Caco-2 (cell line): Measurements from ENCODE around the gene MCOLN2. TPM values are rescaled to one million over a fixed set of nuclear protein-coding genes. Genes with fewer than 3 reads are reported as not detected.

Source experiments
- BruUV-seq: library from RNA; stranded (reverse); fragments of 400-500 nt; replicated peaks from 2 replicates; lab custom pipeline; 2021; lab: Mats Ljungman, UMichigan
- CTCF ChIA-PET: fragments of 300-600 bp; sonication (Branson Sonifier 250); formaldehyde crosslinking; loops from one replicate; lab custom pipeline; 2022; ENCODE audit warnings: antibody characterized with exemption; lab: Charles Lee
- POLR2A ChIA-PET: fragments of 300-600 bp; sonication (Branson Sonifier 250); formaldehyde crosslinking; loops from one replicate; lab custom pipeline; 2022; ENCODE audit warnings: antibody characterized with exemption; lab: Charles Lee
- DNase-seq, 2 experiments: peaks; one replicate each; pipeline versions ENCODE4 v3.0.0 to v3.0.0-alpha.2; 2020 to 2022
- H3K27me3 ChIP-seq: replicated peaks from 2 replicates; pipeline ENCODE4 v1.6.0; 2011; ENCODE audit warnings: low read length; ENCODE audit not compliant: control insufficient read depth, insufficient read depth
- H3K36me3 ChIP-seq: 2 replicates; pipeline ENCODE4 v1.5.1; 2011; ENCODE audit warnings: low read length; ENCODE audit not compliant: control insufficient read depth, insufficient read depth
- H3K4me1 ChIP-seq: fragments of 250-450 bp; sonication (Bioruptor Pico); 2 replicates; pipeline ENCODE4 v1.5.1; 2020; ENCODE audit warnings: mild to moderate bottlenecking
- H3K4me3 ChIP-seq: 2 replicates; pipeline ENCODE4 v1.5.1; 2011; ENCODE audit warnings: low read depth, mild to moderate bottlenecking, control low read depth, low read length
- H3K9me3 ChIP-seq: fragments of 250-450 bp; sonication (Bioruptor Pico); 2 replicates; pipeline ENCODE4 v1.5.1; 2020; ENCODE audit warnings: mild to moderate bottlenecking, moderate library complexity
- H3K27ac Mint-ChIP-seq: one replicate; pipeline ENCODE4 v1.8.0; 2022; ENCODE audit warnings: mixed read lengths; ENCODE audit not compliant: unreplicated experiment
- H3K27me3 Mint-ChIP-seq: one replicate; pipeline ENCODE4 v1.8.0; 2022; ENCODE audit warnings: mixed read lengths; ENCODE audit not compliant: insufficient read depth, unreplicated experiment
- H3K36me3 Mint-ChIP-seq: one replicate; pipeline ENCODE4 v1.8.0; 2022; ENCODE audit warnings: mild to moderate bottlenecking, mixed read lengths; ENCODE audit not compliant: insufficient read depth, unreplicated experiment
- H3K4me1 Mint-ChIP-seq: one replicate; pipeline ENCODE4 v1.8.0; 2022; ENCODE audit warnings: low read depth, mixed read lengths; ENCODE audit not compliant: unreplicated experiment
- H3K4me3 Mint-ChIP-seq: one replicate; pipeline ENCODE4 v1.8.0; 2022; ENCODE audit warnings: mild to moderate bottlenecking, moderate library complexity, mixed read lengths; ENCODE audit not compliant: unreplicated experiment
- H3K9me3 Mint-ChIP-seq: one replicate; pipeline ENCODE4 v1.8.0; 2022; ENCODE audit warnings: mixed read lengths; ENCODE audit not compliant: unreplicated experiment
- intact Hi-C: fragments of 100-400 bp; cut with micrococcal nuclease; formaldehyde crosslinking; loops from one replicate; pipeline ENCODE4 v1.10.0; 2022; ENCODE audit not compliant: unreplicated experiment
- total RNA-seq: library from RNA; stranded (reverse); gene quantifications from 2 replicates; pipeline ENCODE4 v1.2.3, GENCODE V29; 2022
- TF ChIP-seq, protein P1 (sequence below), 2 experiments: fragments of 200-600 bp in 1 of 2; IDR thresholded peaks; 1 replicate in 1 of 2; 2 replicates in 1 of 2; pipeline versions ENCODE4 v1.5.1 to v1.8.0; 2011 to 2022; ENCODE audit warnings: antibody characterized with exemption in 1 of 2, control low read depth in 1 of 2, inconsistent platforms in 1 of 2, low read depth in 1 of 2, low read length in 1 of 2, mild to moderate bottlenecking in 1 of 2, moderate library complexity in 1 of 2; ENCODE audit not compliant: insufficient read depth in 1 of 2, severe bottlenecking in 1 of 2, unreplicated experiment in 1 of 2

The MCOLN2 gene
- total RNA-seq, 1 experiment from 2014 or later, result not detected

DNA sequence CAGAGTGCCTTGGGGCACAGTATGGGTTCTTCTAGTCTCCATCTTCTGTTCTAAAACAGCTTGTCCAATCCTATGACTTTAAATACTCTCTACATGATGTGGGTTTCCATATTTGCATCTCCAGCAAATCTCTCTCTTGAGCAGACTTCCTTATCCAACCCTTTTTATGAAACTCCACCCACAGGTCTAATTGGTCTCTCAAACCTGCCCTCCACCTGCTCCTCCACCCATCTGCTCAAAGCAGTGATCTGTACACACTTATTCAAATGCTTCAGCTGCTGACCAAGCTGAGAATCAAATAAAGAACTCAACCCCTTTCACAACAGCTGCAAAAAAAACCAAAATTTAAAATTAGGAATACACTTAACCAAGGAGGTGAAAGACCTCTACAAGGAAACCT, 11.5 kb downstream of the MCOLN2 start:
- Mint-ChIP-seq H3K36me3 (no peaks in the 10 kb centered on the region), H3K27ac (no peak overlapping the region), H3K4me1 (no peaks in the 10 kb centered on the region), H3K27me3 (peaks cover 8% of the 10 kb centered on the region), H3K9me3 (no peaks in the 10 kb centered on the region), H3K4me3 (no peak overlapping the region)
- TF ChIP-seq, protein P1, sequence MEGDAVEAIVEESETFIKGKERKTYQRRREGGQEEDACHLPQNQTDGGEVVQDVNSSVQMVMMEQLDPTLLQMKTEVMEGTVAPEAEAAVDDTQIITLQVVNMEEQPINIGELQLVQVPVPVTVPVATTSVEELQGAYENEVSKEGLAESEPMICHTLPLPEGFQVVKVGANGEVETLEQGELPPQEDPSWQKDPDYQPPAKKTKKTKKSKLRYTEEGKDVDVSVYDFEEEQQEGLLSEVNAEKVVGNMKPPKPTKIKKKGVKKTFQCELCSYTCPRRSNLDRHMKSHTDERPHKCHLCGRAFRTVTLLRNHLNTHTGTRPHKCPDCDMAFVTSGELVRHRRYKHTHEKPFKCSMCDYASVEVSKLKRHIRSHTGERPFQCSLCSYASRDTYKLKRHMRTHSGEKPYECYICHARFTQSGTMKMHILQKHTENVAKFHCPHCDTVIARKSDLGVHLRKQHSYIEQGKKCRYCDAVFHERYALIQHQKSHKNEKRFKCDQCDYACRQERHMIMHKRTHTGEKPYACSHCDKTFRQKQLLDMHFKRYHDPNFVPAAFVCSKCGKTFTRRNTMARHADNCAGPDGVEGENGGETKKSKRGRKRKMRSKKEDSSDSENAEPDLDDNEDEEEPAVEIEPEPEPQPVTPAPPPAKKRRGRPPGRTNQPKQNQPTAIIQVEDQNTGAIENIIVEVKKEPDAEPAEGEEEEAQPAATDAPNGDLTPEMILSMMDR (IDR thresholded peaks at IDR 0.05; ENCODE audit: insufficient read depth in 1 of 2, low read depth in 1 of 2, low read length in 1 of 2, severe bottlenecking in 1 of 2, unreplicated experiment in 1 of 2), result no peak
- no peak for DNase-seq
- H3K36me3 ChIP-seq, result no peaks in the 10 kb centered on the region
- H3K4me1 ChIP-seq, result no peaks in the 10 kb centered on the region
- CTCF ChIA-PET, result no interaction called here
- H3K4me3 ChIP-seq, result no peak overlapping the region
- POLR2A ChIA-PET, result no interaction called here
- intact Hi-C loops, result no loop called here
- no peaks in the 10 kb centered on the region for H3K9me3 ChIP-seq
- H3K27me3 ChIP-seq, result no peaks in the 10 kb centered on the region
- BruUV-seq, result no TSS peak

DNA sequence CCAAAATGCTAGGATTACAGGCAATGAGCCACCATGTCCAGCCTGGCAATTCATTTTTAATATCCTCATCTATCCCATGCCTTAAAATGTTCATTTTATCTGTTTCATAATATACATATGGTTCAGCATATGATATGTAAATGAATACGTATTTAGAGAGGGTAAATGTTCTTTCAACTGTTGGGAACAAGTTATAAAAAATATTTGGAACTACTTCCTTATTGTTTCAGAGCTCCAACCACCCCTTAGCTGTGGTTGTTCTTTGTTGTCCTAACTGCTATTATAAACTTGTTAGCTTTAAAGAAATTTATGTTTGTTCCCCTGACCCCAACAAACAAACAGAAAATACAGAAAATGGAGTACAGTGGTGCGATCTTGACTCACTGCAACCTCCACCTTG, 14.5 kb downstream of the MCOLN2 start:
- H3K4me3 Mint-ChIP-seq, result no peak overlapping the region
- POLR2A ChIA-PET, result no interaction called here
- no peak overlapping the region for H3K27ac Mint-ChIP-seq

GRCh38 chr1:84975035-84975434, 21.9 kb downstream of the MCOLN2 start:
- BruUV-seq, result no TSS peak
- H3K27ac Mint-ChIP-seq, result no peak overlapping the region
- Histone ChIP-seq H3K4me1 (no peaks in the 10 kb centered on the region), H3K36me3 (no peaks in the 10 kb centered on the region), H3K9me3 (no peaks in the 10 kb centered on the region), H3K4me3 (no peak overlapping the region), H3K27me3 (no peaks in the 10 kb centered on the region)
- POLR2A ChIA-PET, result no interaction called here
- CTCF ChIA-PET, result interaction anchor here (0.9 kb wide), 1 partner anchor 52 kb away, joined by 3 read pairs; no protein-coding TSS in a partner anchor
- no peak for DNase-seq
- no peak overlapping the region for H3K4me3 Mint-ChIP-seq
- no peaks in the 10 kb centered on the region for H3K36me3 Mint-ChIP-seq
- peaks cover 7% of the 10 kb centered on the region for H3K27me3 Mint-ChIP-seq
- H3K4me1 Mint-ChIP-seq, result no peaks in the 10 kb centered on the region
- intact Hi-C loops, result no loop called here
- TF ChIP-seq, protein P1 (IDR thresholded peaks at IDR 0.05; ENCODE audit: insufficient read depth in 1 of 2, low read depth in 1 of 2, low read length in 1 of 2, severe bottlenecking in 1 of 2, unreplicated experiment in 1 of 2), result no peak
- H3K9me3 Mint-ChIP-seq, result no peaks in the 10 kb centered on the region

More for the DNA sequence above, 14.5 kb downstream of the MCOLN2 start:
- Histone ChIP-seq H3K9me3 (no peaks in the 10 kb centered on the region), H3K27me3 (no peaks in the 10 kb centered on the region), H3K4me3 (no peak overlapping the region), H3K4me1 (no peaks in the 10 kb centered on the region), H3K36me3 (no peaks in the 10 kb centered on the region)
- intact Hi-C loops, result no loop called here
- TF ChIP-seq, protein P1 (IDR thresholded peaks at IDR 0.05; ENCODE audit: insufficient read depth in 1 of 2, low read depth in 1 of 2, low read length in 1 of 2, severe bottlenecking in 1 of 2, unreplicated experiment in 1 of 2), result no peak
- peaks cover 7% of the 10 kb centered on the region for H3K27me3 Mint-ChIP-seq
- CTCF ChIA-PET, result no interaction called here
- H3K36me3 Mint-ChIP-seq, result no peaks in the 10 kb centered on the region
- no peak for DNase-seq
- no peaks in the 10 kb centered on the region for H3K4me1 Mint-ChIP-seq
- H3K9me3 Mint-ChIP-seq, result no peaks in the 10 kb centered on the region
- no TSS peak for BruUV-seq
